HepG2 (cell line): ENCODE results near the gene RAB6B. TPM values are rescaled to one million over a fixed set of nuclear protein-coding genes. Genes with fewer than 3 reads are reported as not detected.

Source experiments
- ATAC-seq: fragments of 200-7000 bp; cut with Tn5 transposase; 3 replicates; pipeline ENCODE4 v1.9.1; 2020; ENCODE audit warnings: mild to moderate bottlenecking, moderate library complexity
- BruUV-seq: library from RNA; stranded (reverse); fragments of 400-500 nt; replicated peaks from 2 replicates; lab custom pipeline; 2021; lab: Mats Ljungman, UMichigan
- CTCF ChIA-PET: fragments of 300-600 bp; formaldehyde crosslinking; extraction: SDS; loops from one replicate; lab custom pipeline; 2021; ENCODE audit warnings: low total read pairs, inconsistent platforms, low intra/inter-chr PET ratio; lab: Yijun Ruan, JAX
- POLR2A ChIA-PET: fragments of 350-600 bp; sonication (Branson Sonifier 250); formaldehyde crosslinking; loops from one replicate; lab custom pipeline; 2020; ENCODE audit warnings: antibody characterized with exemption, inconsistent platforms; lab: Yijun Ruan, JAX
- DNase-seq: peaks from one replicate; pipeline ENCODE4 v3.0.0-alpha.2; 2015; ENCODE audit warnings: low spot score
- FAIRE-seq: peaks from 3 replicates; lab custom pipeline; 2011; peaks lifted over from hg19 to GRCh38; lab: Jason Lieb, UNC
- H2AFZ ChIP-seq: one replicate; pipeline ENCODE4 v1.6.1; 2011; ENCODE audit warnings: low read length, inconsistent platforms
- H3K27ac ChIP-seq: fragments of 300-600 bp; 3 replicates; pipeline ENCODE4 v1.8.0; 2011; ENCODE audit warnings: mixed run types, mild to moderate bottlenecking, mixed read lengths, low read length, inconsistent platforms; ENCODE audit not compliant: insufficient read depth; ENCODE audit errors: extremely low read length
- H3K27me3 ChIP-seq, 2 experiments: fragments of 200-600 bp in 1 of 2; 2 replicates in 1 of 2; 3 replicates in 1 of 2; pipeline versions ENCODE4 v1.6.0 to v1.8.0; 2011; ENCODE audit warnings: low read length in 2 of 2, mild to moderate bottlenecking in 2 of 2, moderate library complexity in 2 of 2, inconsistent platforms in 1 of 2; ENCODE audit not compliant: insufficient read depth in 2 of 2, control insufficient read depth in 1 of 2
- H3K36me3 ChIP-seq, 2 experiments: fragments of 200-600 bp in 1 of 2; replicated peaks in 1 of 2; 2 replicates in 1 of 2; 3 replicates in 1 of 2; pipeline versions ENCODE4 v1.5.1 to v1.8.0; 2011; ENCODE audit warnings: low read length in 2 of 2, inconsistent platforms in 1 of 2; ENCODE audit not compliant: insufficient read depth in 2 of 2, control insufficient read depth in 1 of 2
- H3K4me1 ChIP-seq: 2 replicates; pipeline ENCODE4 v1.5.1; 2012; ENCODE audit warnings: low read length, inconsistent platforms; ENCODE audit not compliant: insufficient read depth
- H3K4me2 ChIP-seq: 2 replicates; pipeline ENCODE4 v1.6.0; 2011; ENCODE audit warnings: low read depth, low read length, inconsistent platforms
- H3K4me3 ChIP-seq, 3 experiments: fragments of 200-600 bp in 1 of 3; sonication (generic), shearing (Covaris generic) in 1 of 3; replicated peaks in 1 of 3; 2 replicates each; pipeline ENCODE4 v1.5.1; 2011 to 2016; ENCODE audit warnings: low read length in 3 of 3, inconsistent platforms in 2 of 3, low read depth in 2 of 3, mild to moderate bottlenecking in 2 of 3, control low read depth in 1 of 3, mixed read lengths in 1 of 3; ENCODE audit not compliant: insufficient read depth in 1 of 3
- H3K79me2 ChIP-seq: one replicate; pipeline ENCODE4 v1.6.1; 2011; ENCODE audit warnings: low read length, inconsistent platforms; ENCODE audit not compliant: insufficient read depth
- H3K9ac ChIP-seq: 2 replicates; pipeline ENCODE4 v1.6.0; 2011; ENCODE audit warnings: mild to moderate bottlenecking, low read depth, low read length, inconsistent platforms; ENCODE audit not compliant: insufficient read depth
- H3K9me3 ChIP-seq: 2 replicates; pipeline ENCODE4 v1.5.1; 2012; ENCODE audit warnings: mild to moderate bottlenecking, low read length
- H4K20me1 ChIP-seq: 2 replicates; pipeline ENCODE4 v1.6.0; 2011; ENCODE audit warnings: inconsistent platforms, mild to moderate bottlenecking, low read length, moderate library complexity; ENCODE audit not compliant: insufficient read depth
- DMAP1 ChIP-seq: IDR thresholded peaks from 2 replicates; pipeline ENCODE4 v1.6.1; 2016
- FOXP1 ChIP-seq, 2 experiments: fragments of 450-650 bp in 1 of 2; IDR thresholded peaks; 2 replicates each; pipeline ENCODE4 v1.6.1; 2017 to 2018; ENCODE audit warnings: antibody characterized with exemption in 1 of 2
- GABPA ChIP-seq, 2 experiments: IDR thresholded peaks; 2 replicates each; pipeline ENCODE4 v1.6.1; 2011 to 2016; ENCODE audit warnings: low read depth in 2 of 2, low read length in 1 of 2, missing biosample characterization in 1 of 2, missing genetic modification characterization in 1 of 2
- NCOR1 ChIP-seq: fragments of 200-600 bp; sonication (generic); IDR thresholded peaks from 2 replicates; pipeline ENCODE4 v1.7.0; 2017; ENCODE audit warnings: antibody characterized with exemption, low read length, borderline replicate concordance
- NFATC3 ChIP-seq: sonication (generic); formaldehyde crosslinking; IDR thresholded peaks from 2 replicates; pipeline ENCODE4 v1.5.1; 2020; ENCODE audit warnings: mild to moderate bottlenecking, missing genetic modification reagents
- NFE2L2 ChIP-seq: fragments of 150-350 bp; IDR thresholded peaks from 2 replicates; pipeline ENCODE4 v1.6.1; 2014; ENCODE audit warnings: low read length
- REPIN1 ChIP-seq: sonication (generic); formaldehyde crosslinking; IDR thresholded peaks from 2 replicates; pipeline ENCODE4 v1.8.0; 2022; ENCODE audit warnings: missing genetic modification reagents, low read depth, mild to moderate bottlenecking, borderline replicate concordance
- SPEN ChIP-seq: sonication (generic); formaldehyde crosslinking; IDR thresholded peaks from 2 replicates; pipeline ENCODE4 v1.5.1; 2020; ENCODE audit warnings: low read depth, mild to moderate bottlenecking, missing genetic modification reagents
- SUZ12 ChIP-seq: fragments of 150-350 bp; IDR thresholded peaks from 2 replicates; pipeline ENCODE4 v1.6.1; 2014; ENCODE audit warnings: low read depth, low read length
- ZKSCAN5 ChIP-seq: sonication (generic); formaldehyde crosslinking; IDR thresholded peaks from 2 replicates; pipeline ENCODE4 v1.5.1; 2020; ENCODE audit warnings: mild to moderate bottlenecking, missing genetic modification reagents
- ZMYM3 ChIP-seq: sonication (generic); formaldehyde crosslinking; IDR thresholded peaks from 2 replicates; pipeline ENCODE4 v1.5.1; 2020; ENCODE audit warnings: mild to moderate bottlenecking, missing genetic modification reagents
- ZNF335 ChIP-seq: sonication (generic); formaldehyde crosslinking; IDR thresholded peaks from 2 replicates; pipeline ENCODE4 v1.4.0; 2020; ENCODE audit warnings: missing genetic modification reagents
- ZNF577 ChIP-seq: sonication (generic); formaldehyde crosslinking; IDR thresholded peaks from 2 replicates; pipeline ENCODE4 v1.4.0; 2020; ENCODE audit warnings: mild to moderate bottlenecking, low read depth, missing genetic modification reagents, borderline replicate concordance
- ZNF724P ChIP-seq: sonication (generic); formaldehyde crosslinking; IDR thresholded peaks from 2 replicates; pipeline ENCODE4 v1.8.0; 2022; ENCODE audit warnings: missing genetic modification reagents, borderline replicate concordance
- ZNF737 ChIP-seq: sonication (generic); formaldehyde crosslinking; IDR thresholded peaks from 2 replicates; pipeline ENCODE4 v1.5.0; 2020; ENCODE audit warnings: missing genetic modification reagents, mild to moderate bottlenecking, borderline replicate concordance
- WGBS: methylation state at CpG from one replicate; pipeline ENCODE4 v1.1.6; 2017; ENCODE audit warnings: low lambda C conversion rate; 5-methylcytosine and 5-hydroxymethylcytosine counted together
- in situ Hi-C: cut with HindIII; loops from 2 replicates; pipeline ENCODE4 v1.10.0; 2017; ENCODE audit warnings: low pct_unique_long_range_greater_than_20kb; ENCODE audit not compliant: extremely low pct_ligation_motif_present
- intact Hi-C: fragments of 100-400 bp; cut with micrococcal nuclease; formaldehyde crosslinking; loops from one replicate; pipeline ENCODE4 v1.10.0; 2022; ENCODE audit not compliant: unreplicated experiment
- polyA plus RNA-seq, 8 experiments: library from polyadenylated mRNA; depleted of rRNA in 3 of 8; stranded (reverse) in 7 of 8; unstranded in 1 of 8; fragments of >200 nt; fragmentation: Illumina TruSeq in 4 of 8; extraction: Trizol in 4 of 8; gene quantifications; 2 replicates each; pipeline versions ENCODE4 v1.2.1 to v1.2.3, GENCODE V29; 2011 to 2016; ENCODE audit warnings: low read depth in 4 of 8, missing spikeins in 1 of 8, mixed read lengths in 1 of 8; ENCODE audit not compliant: insufficient read depth in 1 of 8
- total RNA-seq, 5 experiments: library from RNA; depleted of rRNA; stranded (reverse); fragments of >200 nt; fragmentation: Illumina TruSeq; extraction: Trizol; gene quantifications; 2 replicates each; pipeline ENCODE4 v1.2.3, GENCODE V29; 2016; ENCODE audit warnings: low read depth in 1 of 5
- TF ChIP-seq, protein P1 (sequence below): sonication (generic); formaldehyde crosslinking; IDR thresholded peaks from 2 replicates; pipeline ENCODE4 v1.8.0; 2022; ENCODE audit warnings: mild to moderate bottlenecking, missing genetic modification reagents; ENCODE audit not compliant: insufficient replicate concordance
- TF ChIP-seq, protein P2 (sequence below): sonication (generic); formaldehyde crosslinking; IDR thresholded peaks from 2 replicates; pipeline ENCODE4 v1.4.0; 2020; ENCODE audit warnings: missing genetic modification reagents
- TF ChIP-seq, protein P3 (sequence below): sonication (generic); formaldehyde crosslinking; IDR thresholded peaks from 2 replicates; pipeline ENCODE4 v1.5.0; 2020; ENCODE audit warnings: missing genetic modification reagents
- TF ChIP-seq, protein P4 (sequence below): sonication (generic); formaldehyde crosslinking; IDR thresholded peaks from 2 replicates; pipeline ENCODE4 v1.8.1; 2022; ENCODE audit warnings: mild to moderate bottlenecking, missing genetic modification reagents

The RAB6B gene
- total and polyA plus RNA-seq, 2 of the 13 experiments (the other 11 are each of a cell fraction or from before 2014, with no cell fraction given) = 0.16 TPM; not detected in 1

DNA sequence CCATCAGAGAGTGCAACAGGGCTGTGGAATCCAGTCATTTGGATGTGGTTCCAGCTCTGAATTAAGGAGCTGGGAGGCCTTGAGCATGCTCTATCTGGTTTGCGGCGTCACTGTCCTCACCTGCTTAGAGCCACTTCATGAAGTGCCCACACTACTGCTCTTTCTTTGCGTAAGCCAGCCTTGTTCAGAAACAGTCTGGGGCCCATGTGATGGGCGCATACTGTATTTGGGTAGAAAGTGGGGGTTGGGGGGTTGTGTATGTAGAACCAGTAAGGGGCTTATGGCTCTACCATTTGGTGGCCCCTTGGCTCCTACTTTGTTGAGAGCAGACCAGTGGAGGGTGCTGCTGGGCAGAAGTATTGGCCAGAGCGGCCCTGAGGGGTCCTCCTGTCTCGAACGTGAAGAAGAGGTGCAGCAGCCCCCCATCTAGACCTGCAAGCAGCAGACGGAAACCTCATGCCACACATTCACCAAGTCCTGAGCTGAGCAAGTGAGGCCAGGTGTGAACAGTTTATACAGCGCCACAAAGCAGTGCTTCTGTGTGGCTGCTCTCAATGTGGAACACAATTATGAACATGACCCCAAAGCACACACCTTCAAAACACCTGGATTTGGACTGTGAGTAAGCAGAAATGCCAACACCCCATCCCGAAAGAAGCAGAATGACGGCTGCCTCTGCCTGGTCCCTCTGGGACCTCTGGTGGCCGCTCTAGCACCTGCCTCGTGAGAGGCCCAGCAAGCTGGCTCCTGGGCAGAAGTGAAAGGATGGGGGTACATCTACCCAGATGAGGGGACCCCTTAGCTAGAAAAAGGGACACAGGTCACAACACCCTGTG, 63.5 kb downstream of the RAB6B start (continued):
- TF ChIP-seq ZMYM3 (no peak), DMAP1 (CRISPR knock-in tag) (no peak), ZNF724P (no peak)

DNA sequence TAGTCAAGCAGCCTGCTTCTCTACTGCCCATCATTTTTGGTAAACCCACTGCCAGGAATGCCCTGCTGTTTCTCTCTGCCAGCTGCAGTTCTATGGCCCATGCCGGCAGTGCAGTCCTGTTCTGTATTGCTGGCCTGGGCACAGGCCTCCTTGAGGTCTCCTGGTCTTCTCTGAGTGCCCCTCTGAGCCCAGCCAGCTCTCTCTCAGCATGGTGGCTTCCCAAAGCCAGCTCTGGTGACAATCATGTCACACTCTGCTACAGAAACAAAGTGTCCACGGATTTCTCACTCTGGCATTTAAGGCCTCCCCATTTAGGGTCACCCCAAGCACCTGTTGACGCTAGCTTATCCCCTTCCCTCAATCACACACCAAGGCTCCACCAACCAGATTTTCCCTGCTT, 65.6 kb downstream of the RAB6B start:
- 39% methylated on average over 3 of the region's 3 CpGs for WGBS
- H3K27ac ChIP-seq = no peak overlapping the region
- intact Hi-C loops = no loop called here
- no peak overlapping the region for H3K9ac ChIP-seq
- POLR2A ChIA-PET = no interaction called here
- no peaks in the 10 kb centered on the region for H4K20me1 ChIP-seq
- ATAC-seq (no peak), FAIRE-seq (no peak), DNase-seq (no peak)
- H3K9me3 ChIP-seq = no peaks in the 10 kb centered on the region
- H3K4me2 ChIP-seq = no peak overlapping the region
- H3K36me3 ChIP-seq = no peaks in the 10 kb centered on the region; a peak in 1 of 5 replicates
- BruUV-seq = no TSS peak
- CTCF ChIA-PET = no interaction called here
- peaks cover 0 to 19% of the 10 kb centered on the region in 2 experiments; a peak in 3 of 5 replicates for H3K27me3 ChIP-seq
- in situ Hi-C loops = no loop called here
- H3K4me1 ChIP-seq = peaks cover 16% of the 10 kb centered on the region
- TF ChIP-seq NCOR1 (no peak), NFATC3 (CRISPR knock-in tag) (no peak), SUZ12 (no peak), ZNF335 (CRISPR knock-in tag) (no peak), ZNF737 (no peak), ZKSCAN5 (CRISPR knock-in tag) (no peak), FOXP1 (IDR thresholded peaks at IDR 0.05) (no peak), FOXP1 (CRISPR knock-in tag; IDR thresholded peaks at IDR 0.05) (no peak), ZNF577 (no peak), REPIN1 (CRISPR knock-in tag) (no peak), NFE2L2 (no peak), GABPA (IDR thresholded peaks at IDR 0.05; ENCODE audit: low read depth, low read length) (no peak), GABPA (CRISPR knock-in tag; IDR thresholded peaks at IDR 0.05; ENCODE audit: low read depth) (no peak), SPEN (CRISPR knock-in tag) (no peak)
- TF ChIP-seq, protein P1, sequence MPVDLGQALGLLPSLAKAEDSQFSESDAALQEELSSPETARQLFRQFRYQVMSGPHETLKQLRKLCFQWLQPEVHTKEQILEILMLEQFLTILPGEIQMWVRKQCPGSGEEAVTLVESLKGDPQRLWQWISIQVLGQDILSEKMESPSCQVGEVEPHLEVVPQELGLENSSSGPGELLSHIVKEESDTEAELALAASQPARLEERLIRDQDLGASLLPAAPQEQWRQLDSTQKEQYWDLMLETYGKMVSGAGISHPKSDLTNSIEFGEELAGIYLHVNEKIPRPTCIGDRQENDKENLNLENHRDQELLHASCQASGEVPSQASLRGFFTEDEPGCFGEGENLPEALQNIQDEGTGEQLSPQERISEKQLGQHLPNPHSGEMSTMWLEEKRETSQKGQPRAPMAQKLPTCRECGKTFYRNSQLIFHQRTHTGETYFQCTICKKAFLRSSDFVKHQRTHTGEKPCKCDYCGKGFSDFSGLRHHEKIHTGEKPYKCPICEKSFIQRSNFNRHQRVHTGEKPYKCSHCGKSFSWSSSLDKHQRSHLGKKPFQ (CRISPR knock-in tag) = no peak
- TF ChIP-seq, protein P2, sequence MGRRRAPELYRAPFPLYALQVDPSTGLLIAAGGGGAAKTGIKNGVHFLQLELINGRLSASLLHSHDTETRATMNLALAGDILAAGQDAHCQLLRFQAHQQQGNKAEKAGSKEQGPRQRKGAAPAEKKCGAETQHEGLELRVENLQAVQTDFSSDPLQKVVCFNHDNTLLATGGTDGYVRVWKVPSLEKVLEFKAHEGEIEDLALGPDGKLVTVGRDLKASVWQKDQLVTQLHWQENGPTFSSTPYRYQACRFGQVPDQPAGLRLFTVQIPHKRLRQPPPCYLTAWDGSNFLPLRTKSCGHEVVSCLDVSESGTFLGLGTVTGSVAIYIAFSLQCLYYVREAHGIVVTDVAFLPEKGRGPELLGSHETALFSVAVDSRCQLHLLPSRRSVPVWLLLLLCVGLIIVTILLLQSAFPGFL (CRISPR knock-in tag) = no peak
- TF ChIP-seq, protein P3, sequence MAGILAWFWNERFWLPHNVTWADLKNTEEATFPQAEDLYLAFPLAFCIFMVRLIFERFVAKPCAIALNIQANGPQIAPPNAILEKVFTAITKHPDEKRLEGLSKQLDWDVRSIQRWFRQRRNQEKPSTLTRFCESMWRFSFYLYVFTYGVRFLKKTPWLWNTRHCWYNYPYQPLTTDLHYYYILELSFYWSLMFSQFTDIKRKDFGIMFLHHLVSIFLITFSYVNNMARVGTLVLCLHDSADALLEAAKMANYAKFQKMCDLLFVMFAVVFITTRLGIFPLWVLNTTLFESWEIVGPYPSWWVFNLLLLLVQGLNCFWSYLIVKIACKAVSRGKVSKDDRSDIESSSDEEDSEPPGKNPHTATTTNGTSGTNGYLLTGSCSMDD (CRISPR knock-in tag) = no peak
- TF ChIP-seq, protein P4, sequence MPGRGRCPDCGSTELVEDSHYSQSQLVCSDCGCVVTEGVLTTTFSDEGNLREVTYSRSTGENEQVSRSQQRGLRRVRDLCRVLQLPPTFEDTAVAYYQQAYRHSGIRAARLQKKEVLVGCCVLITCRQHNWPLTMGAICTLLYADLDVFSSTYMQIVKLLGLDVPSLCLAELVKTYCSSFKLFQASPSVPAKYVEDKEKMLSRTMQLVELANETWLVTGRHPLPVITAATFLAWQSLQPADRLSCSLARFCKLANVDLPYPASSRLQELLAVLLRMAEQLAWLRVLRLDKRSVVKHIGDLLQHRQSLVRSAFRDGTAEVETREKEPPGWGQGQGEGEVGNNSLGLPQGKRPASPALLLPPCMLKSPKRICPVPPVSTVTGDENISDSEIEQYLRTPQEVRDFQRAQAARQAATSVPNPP = no peak
- H3K79me2 ChIP-seq = no peaks in the 10 kb centered on the region
- H2AFZ ChIP-seq = no peak overlapping the region
- H3K4me3 ChIP-seq = no peak overlapping the region
